Medulla oblongata (tissue), 1 donor: Measurements from ENCODE around the gene PSMF1.
A peak's percentile ranks its signal among the peaks of the same experiment; 100 is the strongest.

Experiments used
- DNase-seq: peaks from one replicate; pipeline ENCODE4 v3.0.0-alpha.2; 2015; ENCODE audit errors: extremely low spot score

Gene PSMF1

GRCh38 chr20:1190847-1191246 is 72.4 kb downstream of the PSMF1 start:
- DNase-seq, result no peak

- DNase-seq, result no peak
These were observed 72.9 kb downstream of the PSMF1 start for GRCh38 chr20:1191299-1191698.

- no peak for DNase-seq
These were observed 76.8 kb downstream of the PSMF1 start for GRCh38 chr20:1195226-1195625.

GRCh38 chr20:1196634-1197033 is 78.2 kb downstream of the PSMF1 start:
- no peak for DNase-seq

- no peak for DNase-seq
These were observed 79.4 kb downstream of the PSMF1 start for GRCh38 chr20:1197801-1198200.

GRCh38 chr20:1198751-1199150 is 80.3 kb downstream of the PSMF1 start:
- DNase-seq, result no peak

- DNase-seq, result no peak
These were observed 80.9 kb downstream of the PSMF1 start for GRCh38 chr20:1199212-1199873.

- DNase-seq, result no peak
These were observed 81.6 kb downstream of the PSMF1 start for GRCh38 chr20:1199964-1200363.

- no peak for DNase-seq
These were observed 84.5 kb downstream of the PSMF1 start, which contains the start of gene C20orf202 for GRCh38 chr20:1202762-1203504. Gene C20orf202, plus strand, starts transcription at chr20:1203454. Its CDS starts 132 bp downstream, at chr20:1203586.

- no peak for DNase-seq
These were observed 85.2 kb downstream of the PSMF1 start for GRCh38 chr20:1203630-1204029.

- DNase-seq, result no peak
These were observed 85.7 kb downstream of the PSMF1 start for GRCh38 chr20:1204113-1204512.

- no peak for DNase-seq
These were observed 86.2 kb downstream of the PSMF1 start for GRCh38 chr20:1204576-1204975.

GRCh38 chr20:1205802-1206201 is 87.4 kb downstream of the PSMF1 start:
- DNase-seq, result no peak

GRCh38 chr20:1206366-1207148 is 88.2 kb downstream of the PSMF1 start:
- no peak for DNase-seq

GRCh38 chr20:1207293-1207878 is 89.0 kb downstream of the PSMF1 start:
- no peak for DNase-seq

- DNase-seq, result no peak
These were observed 91.3 kb downstream of the PSMF1 start for GRCh38 chr20:1209447-1210387.

GRCh38 chr20:1210501-1210900 is 92.1 kb downstream of the PSMF1 start:
- no peak for DNase-seq

GRCh38 chr20:1212023-1212422 is 93.6 kb downstream of the PSMF1 start:
- DNase-seq, result no peak

GRCh38 chr20:1212607-1213396 is 94.4 kb downstream of the PSMF1 start:
- DNase-seq, result peak; percentile 82

GRCh38 chr20:1214838-1215261 is 96.4 kb downstream of the PSMF1 start:
- DNase-seq, result no peak
